Calu3 (cell line): ENCODE measurements around the gene MLLT10. TPM values are rescaled to one million over a fixed set of nuclear protein-coding genes. Genes with fewer than 3 reads are reported as not detected.
"Not testable (repeated sequence)": the region's sequence is repeated elsewhere in the genome, so short reads cannot be mapped to it uniquely, and the experiment has no call there.

Experiments
- BruUV-seq: library from RNA; stranded (reverse); fragments of 400-500 nt; replicated peaks from 2 replicates; lab custom pipeline; 2021; lab: Mats Ljungman, UMichigan
- CTCF ChIA-PET: fragments of 300-600 bp; sonication (Branson Sonifier 250); formaldehyde crosslinking; loops from one replicate; lab custom pipeline; 2022; ENCODE audit warnings: antibody characterized with exemption; lab: Charles Lee
- DNase-seq: peaks from one replicate; pipeline ENCODE4 v3.0.0; 2022
- H3K27ac Mint-ChIP-seq: one replicate; pipeline ENCODE4 v1.8.0; 2022; ENCODE audit warnings: mixed read lengths; ENCODE audit not compliant: unreplicated experiment
- H3K27me3 Mint-ChIP-seq: one replicate; pipeline ENCODE4 v1.8.0; 2022; ENCODE audit warnings: mixed read lengths; ENCODE audit not compliant: unreplicated experiment
- H3K36me3 Mint-ChIP-seq: one replicate; pipeline ENCODE4 v1.8.0; 2022; ENCODE audit warnings: mild to moderate bottlenecking, moderate library complexity, mixed read lengths; ENCODE audit not compliant: insufficient read depth, unreplicated experiment
- H3K4me1 Mint-ChIP-seq: one replicate; pipeline ENCODE4 v1.8.0; 2022; ENCODE audit warnings: mild to moderate bottlenecking, low read depth, mixed read lengths; ENCODE audit not compliant: unreplicated experiment
- H3K4me3 Mint-ChIP-seq: one replicate; pipeline ENCODE4 v1.8.0; 2022; ENCODE audit warnings: mild to moderate bottlenecking, low read depth, moderate library complexity, mixed read lengths; ENCODE audit not compliant: unreplicated experiment
- H3K9me3 Mint-ChIP-seq: one replicate; pipeline ENCODE4 v1.8.0; 2022; ENCODE audit warnings: low read depth, mixed read lengths; ENCODE audit not compliant: unreplicated experiment
- intact Hi-C: fragments of 100-400 bp; cut with micrococcal nuclease; formaldehyde crosslinking; loops from one replicate; pipeline ENCODE4 v1.10.0; 2022; ENCODE audit not compliant: unreplicated experiment
- total RNA-seq: library from RNA; stranded (reverse); gene quantifications from 2 replicates; pipeline ENCODE4 v1.2.3, GENCODE V29; 2022
- TF ChIP-seq, protein P1 (sequence below): fragments of 200-600 bp; IDR thresholded peaks from one replicate; pipeline ENCODE4 v1.8.0; 2022; ENCODE audit warnings: antibody characterized with exemption; ENCODE audit not compliant: unreplicated experiment

MLLT10 gene
- total RNA-seq, 1 experiment from 2014 or later: 34.7 TPM

- H3K36me3 Mint-ChIP-seq: peaks cover 30% of the 10 kb centered on the region
- BruUV-seq: no TSS peak
- intact Hi-C loops: loop anchor here (2.0 kb wide), 1 partner anchor 36 kb away; no protein-coding TSS in a partner anchor
- peak overlapping the region; percentile 87 for H3K4me3 Mint-ChIP-seq
- no peaks in the 10 kb centered on the region for H3K4me1 Mint-ChIP-seq
- peak overlapping the region; percentile 93 for H3K27ac Mint-ChIP-seq
- no peak for DNase-seq
- H3K27me3 Mint-ChIP-seq: no peaks in the 10 kb centered on the region
- TF ChIP-seq, protein P1, sequence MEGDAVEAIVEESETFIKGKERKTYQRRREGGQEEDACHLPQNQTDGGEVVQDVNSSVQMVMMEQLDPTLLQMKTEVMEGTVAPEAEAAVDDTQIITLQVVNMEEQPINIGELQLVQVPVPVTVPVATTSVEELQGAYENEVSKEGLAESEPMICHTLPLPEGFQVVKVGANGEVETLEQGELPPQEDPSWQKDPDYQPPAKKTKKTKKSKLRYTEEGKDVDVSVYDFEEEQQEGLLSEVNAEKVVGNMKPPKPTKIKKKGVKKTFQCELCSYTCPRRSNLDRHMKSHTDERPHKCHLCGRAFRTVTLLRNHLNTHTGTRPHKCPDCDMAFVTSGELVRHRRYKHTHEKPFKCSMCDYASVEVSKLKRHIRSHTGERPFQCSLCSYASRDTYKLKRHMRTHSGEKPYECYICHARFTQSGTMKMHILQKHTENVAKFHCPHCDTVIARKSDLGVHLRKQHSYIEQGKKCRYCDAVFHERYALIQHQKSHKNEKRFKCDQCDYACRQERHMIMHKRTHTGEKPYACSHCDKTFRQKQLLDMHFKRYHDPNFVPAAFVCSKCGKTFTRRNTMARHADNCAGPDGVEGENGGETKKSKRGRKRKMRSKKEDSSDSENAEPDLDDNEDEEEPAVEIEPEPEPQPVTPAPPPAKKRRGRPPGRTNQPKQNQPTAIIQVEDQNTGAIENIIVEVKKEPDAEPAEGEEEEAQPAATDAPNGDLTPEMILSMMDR: no peak
- CTCF ChIA-PET: interaction anchor here (1.3 kb wide), 1 partner anchor 36 kb away, joined by 3 read pairs; no protein-coding TSS in a partner anchor
- no peaks in the 10 kb centered on the region for H3K9me3 Mint-ChIP-seq
Measured at GRCh38 chr10:21532694-21533466, 1.2 kb upstream of the MLLT10 start.

GRCh38 chr10:21534280-21534586 is 201 bp downstream of the MLLT10 start:
- H3K9me3 Mint-ChIP-seq: no peaks in the 10 kb centered on the region
- no peaks in the 10 kb centered on the region for H3K27me3 Mint-ChIP-seq
- TF ChIP-seq, protein P1: no peak
- H3K4me3 Mint-ChIP-seq: peak overlapping the region; percentile 87
- H3K27ac Mint-ChIP-seq: peak overlapping the region; percentile 23
- no TSS peak for BruUV-seq
- no peak for DNase-seq
- intact Hi-C loops: no loop called here
- peaks cover 40% of the 10 kb centered on the region for H3K36me3 Mint-ChIP-seq
- CTCF ChIA-PET: no interaction called here
- H3K4me1 Mint-ChIP-seq: no peaks in the 10 kb centered on the region

GRCh38 chr10:21534604-21535493 is 817 bp downstream of the MLLT10 start:
- intact Hi-C loops: no loop called here
- Mint-ChIP-seq H3K4me1 (no peaks in the 10 kb centered on the region), H3K4me3 (peak overlapping the region; percentile 87), H3K36me3 (peaks cover 46% of the 10 kb centered on the region), H3K27me3 (no peaks in the 10 kb centered on the region), H3K9me3 (no peaks in the 10 kb centered on the region), H3K27ac (peak overlapping the region; percentile 23)
- DNase-seq: peak; percentile 19
- CTCF ChIA-PET: no interaction called here
- no TSS peak for BruUV-seq
- TF ChIP-seq, protein P1: no peak

GRCh38 chr10:21535494-21535965 is 1.5 kb downstream of the MLLT10 start:
- intact Hi-C loops: no loop called here
- BruUV-seq: no TSS peak
- no peaks in the 10 kb centered on the region for H3K9me3 Mint-ChIP-seq
- H3K4me3 Mint-ChIP-seq: peak overlapping the region; percentile 87
- H3K27me3 Mint-ChIP-seq: no peaks in the 10 kb centered on the region
- DNase-seq: no peak
- no peak overlapping the region for H3K27ac Mint-ChIP-seq
- TF ChIP-seq, protein P1: no peak
- H3K4me1 Mint-ChIP-seq: no peaks in the 10 kb centered on the region
- CTCF ChIA-PET: no interaction called here
- peaks cover 53% of the 10 kb centered on the region for H3K36me3 Mint-ChIP-seq

DNA sequence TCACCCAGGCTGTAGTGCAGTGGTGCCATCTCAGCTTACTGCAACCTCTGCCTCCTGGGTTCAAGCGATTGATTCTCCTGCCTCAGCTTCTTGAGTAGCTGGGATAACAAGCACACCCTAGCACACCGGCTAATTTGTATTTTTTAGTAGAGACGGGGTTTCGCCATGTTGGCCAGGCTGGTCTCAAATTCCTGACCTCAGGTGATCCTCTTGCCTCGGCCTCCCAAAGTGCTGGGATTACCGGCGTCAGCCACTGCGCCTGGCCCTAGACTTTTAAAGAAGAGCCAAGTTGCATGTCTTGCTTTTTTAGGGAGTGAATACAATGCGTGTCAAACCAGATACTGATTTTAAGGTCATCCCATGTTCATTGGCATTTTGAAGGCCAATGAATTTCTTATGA is 1.9 kb downstream of the MLLT10 start:
- H3K4me1 Mint-ChIP-seq, DNase-seq, H3K27ac Mint-ChIP-seq, intact Hi-C loops, H3K9me3 Mint-ChIP-seq, H3K27me3 Mint-ChIP-seq, CTCF ChIA-PET: not testable (repeated sequence)
- TSS peak; percentile 24 for BruUV-seq
- H3K4me3 Mint-ChIP-seq: peak overlapping the region; percentile 87
- H3K36me3 Mint-ChIP-seq: peaks cover 56% of the 10 kb centered on the region
